HG03097 (cell line): ENCODE data around the gene FGFR4.

ENCODE experiments used
- ATAC-seq: cut with Tn5 transposase; IDR thresholded peaks from one replicate; pipeline ENCODE4 v1.9.1; 2021; ENCODE audit not compliant: unreplicated experiment, low FRiP score

The FGFR4 gene

DNA sequence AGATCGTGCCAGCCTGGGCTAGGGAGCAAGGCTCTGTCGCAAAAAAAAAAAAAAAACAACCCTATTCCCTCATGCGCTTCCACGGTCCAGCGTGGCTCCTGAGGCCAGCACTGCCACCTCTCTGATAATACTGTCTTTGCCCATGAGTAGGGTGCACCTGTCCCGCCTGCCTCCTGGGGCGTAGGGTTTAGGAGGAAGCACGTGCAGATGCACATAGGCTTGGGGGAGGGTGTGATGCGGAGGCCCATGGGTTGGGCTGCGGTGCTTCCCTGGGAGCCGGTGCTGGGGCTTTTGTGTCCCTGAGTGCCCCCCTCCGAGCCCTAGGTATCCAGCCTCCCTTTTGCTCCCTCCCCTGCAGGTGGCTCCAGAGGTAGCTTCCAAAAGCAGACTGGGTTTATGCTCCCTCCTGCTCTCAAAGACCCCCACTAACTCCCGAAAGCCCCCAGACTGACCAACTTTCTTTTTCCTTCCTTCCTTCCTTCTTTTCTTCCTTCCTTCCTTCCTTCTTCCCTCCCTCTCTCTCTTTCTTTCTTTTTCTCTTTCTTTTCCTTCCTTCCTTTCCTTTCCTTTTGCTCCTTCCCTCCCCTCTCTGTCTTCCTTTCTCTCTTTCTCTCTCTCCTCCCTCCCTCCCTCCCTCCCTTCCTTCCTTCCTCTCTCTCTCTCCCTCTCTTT lies 12.8 kb downstream of the FGFR4 start:
- no peak for ATAC-seq

DNA sequence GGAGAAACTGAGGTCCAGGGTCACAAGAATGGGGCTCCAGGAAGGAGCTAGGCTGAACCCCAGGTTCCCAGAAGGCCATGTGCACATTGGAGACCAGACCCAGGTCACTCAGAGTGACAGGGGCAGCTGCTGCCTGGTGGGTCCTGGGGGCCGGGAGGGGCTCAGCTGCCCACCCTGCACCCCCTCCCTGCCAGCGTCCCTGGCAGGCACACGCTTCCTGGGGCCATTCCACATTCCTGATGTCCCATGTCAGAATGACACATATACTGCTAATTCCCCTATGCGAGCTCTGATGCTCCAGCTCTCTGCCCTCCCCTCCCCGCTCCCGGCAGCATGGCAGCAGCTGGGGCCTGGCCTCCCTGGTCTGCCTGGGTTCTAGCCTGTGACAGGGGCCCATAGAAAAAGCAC lies 14.0 kb downstream of the FGFR4 start:
- ATAC-seq = no peak

DNA sequence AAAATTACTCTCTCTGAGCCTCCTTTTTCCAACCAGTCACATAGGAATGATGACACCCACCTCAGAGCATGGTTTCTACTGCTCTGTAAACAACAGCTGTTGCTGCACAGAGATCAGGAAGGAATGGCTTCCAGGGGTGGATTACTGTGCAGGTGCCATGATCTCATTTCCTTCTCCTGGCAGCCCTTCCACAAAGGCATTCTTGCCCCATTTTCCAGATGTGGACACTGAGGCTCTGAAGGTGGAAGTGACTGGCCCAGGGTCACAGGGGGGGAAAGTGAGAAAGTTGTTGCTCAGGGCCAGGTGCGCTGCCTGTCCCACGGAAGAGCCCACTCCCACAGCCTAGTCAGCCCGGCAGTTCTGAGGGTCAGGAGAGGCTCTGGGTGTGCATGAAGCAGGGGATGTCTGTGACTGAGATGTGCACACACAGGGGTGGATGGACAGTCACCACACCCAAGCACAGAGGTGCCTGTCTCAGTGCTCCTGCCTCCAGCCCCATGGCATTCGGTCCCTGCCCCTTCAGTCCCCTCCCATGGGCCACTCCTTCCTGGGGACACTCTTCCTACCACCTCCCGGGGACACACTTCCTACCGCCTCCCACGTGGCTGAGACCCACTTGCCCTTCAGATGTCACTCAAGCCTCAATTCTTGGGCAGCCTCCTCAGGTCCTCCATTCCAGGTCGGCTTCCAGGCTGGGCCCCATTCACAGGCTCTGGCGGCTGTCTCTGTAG lies 17.0 kb downstream of the FGFR4 start:
- ATAC-seq = no peak

DNA sequence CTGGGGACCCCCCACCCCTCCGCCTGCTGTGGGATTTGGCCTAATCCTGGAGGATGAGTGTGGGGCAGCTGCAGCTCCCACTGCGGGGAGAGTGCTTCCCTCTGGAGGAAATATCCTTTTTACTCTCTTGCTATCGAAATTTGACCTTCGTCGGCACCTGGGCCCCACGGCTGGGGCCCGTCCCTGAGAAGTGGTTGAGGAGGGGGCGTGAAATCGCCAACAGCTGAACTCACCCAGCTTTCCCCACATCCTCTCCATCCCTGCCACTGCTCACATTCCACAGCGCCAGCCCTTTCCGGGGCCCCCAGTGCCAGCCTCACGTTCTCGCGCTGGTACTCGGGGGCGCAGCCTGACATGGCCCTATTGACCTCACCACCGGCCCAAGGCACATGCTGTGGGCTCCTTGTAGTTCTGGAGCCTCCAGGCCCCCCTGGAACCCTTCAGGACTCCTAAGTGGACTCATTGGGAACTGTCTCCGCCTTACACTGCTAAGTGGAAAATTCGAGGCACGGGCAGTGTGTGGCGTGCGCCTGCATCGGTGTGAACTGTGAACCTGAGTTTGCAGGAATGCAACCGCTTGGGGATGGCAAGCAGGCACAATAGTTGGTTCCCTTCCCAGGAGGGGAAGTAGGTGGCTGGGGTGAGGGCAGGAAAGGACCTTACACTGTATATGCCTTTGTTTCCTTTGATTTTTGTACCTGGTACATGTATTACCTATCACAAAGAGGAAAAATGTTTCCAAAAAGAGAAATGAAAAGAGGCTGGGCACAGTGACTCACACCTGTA lies 19.2 kb downstream of the FGFR4 start:
- no peak for ATAC-seq

DNA sequence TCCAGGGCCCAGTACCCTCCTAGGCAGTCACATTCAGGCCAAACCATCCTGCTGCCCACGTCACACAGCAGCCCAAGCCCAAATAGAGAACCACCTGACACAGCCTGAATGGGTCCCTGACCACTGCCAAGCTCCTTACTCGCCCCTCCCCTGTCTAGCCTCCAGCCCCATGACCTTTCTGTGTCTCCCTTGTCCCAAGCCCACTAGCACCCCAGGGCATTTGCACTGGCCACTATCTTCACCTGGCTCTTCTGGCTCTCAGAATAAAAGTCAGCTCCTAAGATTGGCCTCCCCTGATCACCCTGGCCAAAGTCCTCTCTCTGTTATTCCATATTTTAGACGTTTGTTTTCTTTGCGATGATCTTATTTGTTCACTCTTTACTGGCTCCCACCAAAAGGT lies 20.4 kb downstream of the FGFR4 start:
- ATAC-seq = no peak

DNA sequence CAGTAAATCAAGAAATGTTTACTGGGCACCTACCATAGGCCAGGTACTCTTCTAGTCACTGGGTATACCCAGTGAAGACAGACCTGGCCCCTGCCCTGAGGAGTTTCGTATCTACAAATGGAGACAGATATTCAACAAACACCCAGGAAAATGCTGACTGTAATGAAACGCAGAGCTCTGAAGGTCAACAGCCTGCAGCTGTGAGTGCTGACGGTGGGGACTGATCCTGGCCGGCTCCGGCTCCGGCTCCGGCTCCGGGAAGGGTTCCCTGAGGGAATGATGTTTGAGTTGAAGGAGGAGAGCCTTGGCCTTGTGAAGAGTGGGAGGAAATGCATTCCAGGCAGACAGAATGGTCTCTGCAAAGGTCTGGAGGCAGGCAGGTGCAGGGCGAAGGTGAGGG lies 23.1 kb downstream of the FGFR4 start:
- ATAC-seq = no peak

DNA sequence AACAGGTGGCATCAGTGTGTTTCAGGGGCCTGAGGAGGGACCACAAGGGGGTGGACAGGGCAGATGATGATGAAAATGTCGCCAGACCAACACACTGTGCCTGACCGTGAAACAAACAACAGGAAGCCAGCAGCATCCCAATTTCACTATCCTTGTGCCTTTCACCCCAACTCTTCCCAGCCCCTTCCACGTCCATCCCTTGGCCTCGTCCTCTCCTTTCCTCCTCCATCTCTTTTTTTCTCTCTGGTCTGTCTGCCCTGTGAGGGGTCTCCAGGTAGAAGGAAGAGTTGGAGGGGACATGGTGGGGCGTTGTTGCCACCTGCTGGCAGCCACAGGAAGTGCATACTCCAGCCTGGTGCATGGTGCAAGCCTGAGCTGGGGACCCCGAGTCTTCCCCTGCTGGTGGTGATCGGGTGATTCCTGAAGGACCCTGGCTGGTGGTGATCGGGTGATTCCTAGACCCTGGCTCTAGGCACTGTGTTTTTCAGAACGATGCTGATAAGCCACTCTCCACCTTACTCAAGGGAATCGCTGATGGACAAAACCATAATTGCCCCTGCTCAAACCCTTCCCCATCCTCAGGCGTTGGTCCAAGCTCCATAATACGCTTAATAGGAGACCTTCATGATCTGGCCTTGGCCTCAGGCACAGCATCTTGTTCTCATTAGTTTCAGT lies 25.1 kb downstream of the FGFR4 start:
- ATAC-seq = no peak

DNA sequence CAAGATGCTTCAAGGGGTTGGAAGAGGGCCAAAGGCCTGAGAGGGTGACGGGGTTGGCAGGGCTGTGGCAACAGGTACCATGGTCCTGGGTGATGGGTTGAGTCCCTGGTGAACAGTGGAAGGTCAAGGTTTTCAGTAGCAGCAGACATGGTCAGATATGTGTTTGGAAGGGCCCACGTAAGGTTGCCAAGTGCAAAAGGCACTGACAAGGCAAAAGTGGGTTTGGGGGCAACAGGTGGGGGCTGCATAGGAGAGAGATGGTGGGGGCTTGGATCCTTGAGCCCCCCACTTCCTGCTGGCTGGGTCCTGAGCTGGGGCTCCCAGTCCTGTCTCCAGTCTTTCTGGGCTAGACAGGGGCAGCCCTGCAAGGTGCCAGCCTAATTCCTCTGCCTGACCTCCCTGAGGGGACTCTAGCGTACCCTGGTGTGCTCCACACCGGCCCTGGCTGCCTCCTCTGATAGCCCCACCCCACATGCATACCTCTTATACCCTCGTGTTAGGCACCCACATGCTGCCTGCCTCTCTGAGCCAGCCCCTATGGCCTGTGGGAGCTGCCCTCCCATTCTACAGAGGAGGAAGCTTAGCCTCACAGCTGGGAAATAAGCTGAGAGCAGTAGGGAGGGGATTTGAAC lies 26.0 kb downstream of the FGFR4 start:
- no peak for ATAC-seq

DNA sequence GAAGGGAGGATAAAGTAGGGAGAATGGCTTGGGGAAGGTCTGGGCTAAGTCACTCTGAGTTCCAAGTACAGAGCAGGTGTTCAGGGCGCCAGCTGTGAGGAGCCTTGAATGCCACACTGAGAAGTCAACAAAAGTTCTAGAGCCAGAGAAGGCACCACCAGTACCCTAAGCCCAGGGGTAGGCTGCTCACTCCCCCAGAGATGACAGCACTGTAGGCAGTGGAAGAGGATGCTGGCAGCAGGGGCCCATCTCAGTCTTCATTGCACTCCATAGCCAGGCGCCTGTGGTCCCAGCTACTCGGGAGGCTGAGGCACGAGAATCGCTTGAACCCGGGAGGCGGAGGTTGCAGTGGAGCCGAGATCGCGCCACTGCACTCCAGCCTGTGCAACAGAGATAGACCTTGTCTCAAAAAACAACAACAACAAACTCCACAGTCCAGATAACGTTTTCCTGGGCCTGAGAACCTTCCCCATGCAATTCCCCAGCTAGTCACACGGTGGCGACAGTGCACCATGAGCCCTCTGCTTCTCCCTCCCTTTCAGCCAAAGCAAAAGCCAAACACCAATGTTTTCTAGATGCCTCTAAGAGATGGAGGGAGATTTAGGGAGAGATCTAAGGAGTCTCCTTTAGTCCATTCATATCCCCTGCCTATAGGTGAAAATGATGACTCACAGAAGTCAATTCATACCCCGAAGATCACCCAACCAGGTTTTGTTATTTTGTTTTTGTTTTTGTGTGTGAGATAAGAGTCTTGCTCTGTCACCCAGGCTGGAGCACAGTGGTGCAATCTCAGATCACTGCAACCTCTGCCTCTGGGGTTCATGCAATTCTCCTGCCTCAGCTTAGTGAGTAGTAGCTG lies 27.1 kb downstream of the FGFR4 start:
- no peak for ATAC-seq

DNA sequence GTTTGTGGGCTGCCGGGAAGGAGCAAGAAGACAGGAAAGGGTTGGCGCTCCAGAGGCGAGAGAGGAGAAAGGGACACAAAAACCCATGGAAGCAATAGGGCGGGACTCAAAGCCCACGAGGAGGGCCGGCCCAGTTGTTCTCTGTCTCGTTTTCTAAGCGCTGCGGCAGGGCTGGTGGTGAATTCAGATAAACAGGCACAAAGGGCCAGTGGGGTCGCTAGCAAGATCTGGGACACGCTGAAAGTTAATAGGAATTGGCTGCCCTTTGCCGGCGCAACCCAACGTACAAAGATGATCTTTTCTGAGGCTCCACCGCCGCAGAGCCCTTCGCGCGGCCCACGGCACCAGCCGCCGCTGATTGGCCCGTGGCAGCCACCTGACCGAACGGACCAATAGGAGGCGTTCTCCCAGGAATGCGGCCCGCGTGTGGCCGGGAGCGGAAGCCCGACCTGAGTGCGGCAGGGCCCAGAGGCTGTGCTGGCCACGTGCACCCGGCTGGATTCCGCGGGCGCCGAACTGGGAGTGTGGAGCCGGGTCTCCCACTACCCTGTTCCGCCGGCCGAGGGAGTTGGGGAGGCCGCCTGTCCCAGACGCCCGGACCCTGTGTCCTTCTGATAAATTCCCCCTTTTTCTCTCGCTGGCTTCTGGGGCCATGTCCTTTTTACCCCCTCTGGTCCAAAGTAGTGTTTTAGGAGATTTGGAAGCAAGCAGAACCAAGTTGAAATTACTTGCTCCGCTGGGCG lies 30.1 kb downstream of the FGFR4 start:
- no peak for ATAC-seq

DNA sequence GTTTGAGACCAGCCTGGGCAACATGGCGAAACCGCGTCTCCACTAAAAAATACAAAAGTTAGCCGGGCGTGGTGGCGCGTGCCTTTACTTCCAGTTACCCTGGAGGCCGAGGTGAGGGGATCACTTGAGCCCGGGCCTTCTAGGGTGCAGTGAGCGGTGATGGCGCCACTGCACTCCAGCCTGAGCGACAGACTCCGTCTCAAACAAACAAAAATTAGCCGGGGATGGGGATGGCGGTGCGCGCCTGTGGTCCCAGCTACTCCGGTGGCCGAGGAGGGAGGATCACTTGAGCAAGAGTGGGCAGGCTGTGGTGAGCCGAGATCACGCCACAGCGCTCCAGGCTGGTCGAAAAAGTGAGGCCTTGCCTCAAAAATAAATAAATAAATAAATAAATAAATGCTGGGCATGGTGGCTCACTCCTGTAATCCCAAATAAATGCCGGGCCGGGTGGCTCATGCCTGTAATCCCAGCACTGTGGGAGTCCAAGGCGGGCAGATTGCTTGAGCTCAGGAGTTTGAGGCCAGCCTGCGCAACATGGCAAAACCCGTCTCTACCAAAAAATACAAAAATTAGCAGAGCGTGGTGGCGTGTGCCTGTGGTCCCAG lies 30.8 kb downstream of the FGFR4 start:
- ATAC-seq = no peak

DNA sequence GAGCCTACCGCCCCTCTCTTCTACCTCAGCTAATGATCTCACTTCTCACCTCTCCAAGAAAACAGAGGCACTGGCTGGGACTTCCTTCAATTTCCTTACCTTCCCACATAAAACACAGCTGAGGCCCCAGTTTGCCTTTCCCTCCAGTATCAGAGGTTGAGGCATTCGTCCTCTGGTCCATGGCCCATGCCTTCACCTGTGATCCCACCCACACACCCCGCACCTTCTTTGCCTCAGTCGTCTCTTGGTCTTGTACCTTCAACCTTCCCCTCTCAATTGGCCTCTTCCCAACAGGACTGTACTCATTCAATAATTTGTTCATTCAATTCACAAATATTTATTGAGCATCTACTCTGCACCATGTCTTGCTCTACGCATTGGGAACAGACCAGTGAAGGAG lies 35.9 kb downstream of the FGFR4 start:
- no peak for ATAC-seq

DNA sequence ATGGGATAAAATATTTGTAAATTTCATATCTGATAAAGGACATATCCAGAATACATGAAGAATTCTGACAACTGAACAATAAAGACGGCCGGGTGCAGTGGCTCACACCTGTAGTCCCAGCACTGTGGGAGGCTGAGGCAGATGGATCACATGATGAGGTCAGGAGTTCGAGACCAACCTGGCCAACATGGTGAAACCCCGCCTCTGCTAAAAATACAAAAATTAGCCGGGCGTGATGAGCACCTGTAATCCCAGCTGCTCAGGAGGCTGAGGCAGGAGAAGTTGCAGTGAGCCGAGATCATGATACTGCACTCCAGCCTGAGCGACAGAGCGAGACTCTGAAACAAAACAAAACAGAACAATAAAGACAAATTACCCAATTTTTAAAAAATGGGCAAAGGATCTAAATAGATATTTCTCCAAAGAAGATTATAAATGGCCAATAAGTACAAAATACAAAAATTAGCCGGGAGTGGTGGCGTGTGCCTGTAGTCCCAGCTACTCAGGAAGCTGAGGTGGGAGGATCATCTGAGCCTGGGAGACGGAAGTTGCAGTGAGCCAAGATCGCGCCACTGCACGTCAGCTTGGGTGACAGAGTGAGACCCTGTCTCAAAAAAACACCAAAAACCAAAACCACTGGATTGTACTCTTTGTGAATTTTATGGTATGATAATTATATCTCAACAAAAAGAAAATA lies 37.2 kb downstream of the FGFR4 start:
- ATAC-seq = no peak

DNA sequence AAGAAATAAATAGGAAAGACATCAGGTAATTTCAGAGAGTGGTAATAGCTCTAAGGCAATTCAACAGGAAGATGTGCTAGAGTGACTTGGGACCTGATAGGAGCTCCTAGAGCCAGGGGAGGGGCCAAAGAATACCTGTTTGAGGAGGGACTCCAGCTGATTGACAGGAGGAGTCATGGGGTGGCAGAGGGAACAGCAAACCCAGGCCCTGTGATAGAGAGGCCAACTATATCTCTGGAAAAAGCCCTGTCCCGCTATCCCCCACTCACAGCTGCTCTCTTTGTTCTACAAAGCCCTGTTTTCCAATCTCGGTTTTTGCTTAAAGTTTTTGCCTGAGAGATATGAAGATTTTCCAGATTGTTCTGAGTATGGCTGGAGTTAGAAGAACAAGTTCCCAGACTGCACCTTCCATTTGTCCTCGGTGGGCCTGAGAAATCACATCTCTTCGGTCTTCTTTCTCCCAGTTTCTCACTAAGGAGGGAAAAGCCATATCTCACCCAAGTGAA lies 37.8 kb downstream of the FGFR4 start:
- no peak for ATAC-seq

DNA sequence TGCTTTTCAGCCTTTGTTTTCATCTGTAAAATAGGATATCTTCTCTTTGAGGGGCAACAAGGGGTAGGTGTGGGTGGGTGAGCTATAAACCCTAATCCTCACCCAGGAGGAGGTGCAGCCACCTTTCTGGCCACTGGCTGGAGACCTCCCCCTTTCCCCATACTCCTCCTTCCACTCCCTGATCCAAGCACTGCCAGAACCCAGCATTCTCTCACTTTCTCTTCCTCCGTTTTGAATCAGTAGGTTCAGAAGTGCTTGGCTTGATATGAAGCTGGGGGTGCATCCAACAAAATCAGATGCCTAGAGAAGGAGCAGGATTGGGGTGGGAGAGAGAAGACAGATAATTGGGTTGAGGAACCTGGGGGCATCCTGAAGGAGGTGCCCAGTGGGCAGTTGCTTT lies 40.1 kb downstream of the FGFR4 start:
- no peak for ATAC-seq

DNA sequence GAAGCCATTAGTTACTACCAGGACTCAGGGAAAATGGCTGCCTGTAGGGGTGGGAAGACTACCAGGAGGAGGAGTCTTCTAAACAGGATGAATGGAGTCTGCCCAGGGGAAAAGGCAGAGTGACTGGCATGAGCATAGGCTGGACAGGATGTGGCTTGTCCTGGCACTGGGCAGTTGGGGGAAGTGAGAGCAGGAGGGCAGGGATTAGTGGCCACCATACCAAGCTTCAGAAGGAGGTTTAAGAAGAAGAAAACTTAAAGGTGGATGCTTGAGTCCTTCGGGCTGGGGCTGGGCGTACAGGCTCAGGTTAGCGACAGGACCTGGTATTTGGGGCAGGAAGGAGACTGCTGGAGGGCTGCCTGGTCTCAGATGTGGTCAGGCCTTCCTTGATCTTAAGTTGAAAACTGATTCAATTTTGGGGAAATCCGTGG lies 41.9 kb downstream of the FGFR4 start:
- ATAC-seq = no peak

DNA sequence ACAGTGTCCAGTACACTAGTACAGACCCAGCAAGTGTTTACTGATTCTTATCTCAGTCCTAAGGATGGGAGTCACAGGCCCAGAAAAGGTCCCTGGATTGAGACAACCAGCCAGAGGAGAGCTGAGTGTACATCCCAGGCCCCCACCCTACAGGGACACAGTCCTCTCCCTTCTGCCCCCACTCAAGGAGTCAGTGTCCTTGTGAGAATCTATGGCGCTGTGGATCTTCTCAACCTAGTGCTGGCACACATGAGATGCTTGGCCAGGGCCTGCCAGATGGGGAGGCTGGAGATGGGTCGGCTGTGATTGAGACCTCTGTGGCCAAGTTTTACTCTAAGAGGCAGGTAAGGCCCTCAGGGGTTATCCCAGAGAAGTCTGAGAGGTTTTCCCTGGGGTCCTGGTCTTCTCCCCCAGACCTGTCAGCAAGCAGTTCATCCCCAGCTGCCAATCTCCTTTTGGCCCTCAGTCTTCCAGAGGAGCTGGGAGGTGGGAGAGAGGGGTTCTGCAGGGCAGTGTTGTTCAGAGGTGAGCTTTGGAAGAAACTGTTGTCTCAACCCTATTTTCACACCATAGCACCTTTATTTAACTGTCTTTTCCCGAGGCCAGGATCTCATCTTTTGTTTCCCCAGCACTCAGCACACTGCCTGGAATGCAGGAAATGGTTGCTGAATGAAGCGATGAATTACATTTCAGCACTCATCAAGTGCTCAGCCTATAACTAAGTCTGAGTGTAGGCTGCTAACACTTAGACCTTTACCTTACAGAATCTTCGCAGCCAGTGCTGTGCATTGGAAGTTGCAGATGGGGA lies 43.7 kb downstream of the FGFR4 start:
- ATAC-seq = no peak
